CD4-positive, alpha-beta T cell (primary cell): ENCODE data around the gene CCL28. TPM values are rescaled to one million over a fixed set of nuclear protein-coding genes. Genes with fewer than 3 reads are reported as not detected.

ENCODE experiments used
- ATAC-seq: fragments of 200-7000 bp; cut with Tn5 transposase; one replicate; pipeline ENCODE4 v1.10.0; 2022; ENCODE audit warnings: mild to moderate bottlenecking; ENCODE audit not compliant: poor library complexity
- CTCF ChIA-PET: fragments of 350-600 bp; sonication (Branson Sonifier 250); formaldehyde crosslinking; loops from one replicate; lab custom pipeline; 2021; ENCODE audit warnings: antibody characterized with exemption, inconsistent platforms; lab: Charles Lee
- POLR2A ChIA-PET: fragments of 350-600 bp; sonication (Branson Sonifier 250); formaldehyde crosslinking; loops from one replicate; lab custom pipeline; 2021; ENCODE audit warnings: antibody characterized with exemption, inconsistent platforms; lab: Charles Lee
- DNase-seq, 14 experiments: peaks; one replicate each; pipeline ENCODE4 v3.0.0-alpha.2; 2013 to 2020; ENCODE audit warnings: mixed read lengths in 2 of 14
- H3K27ac ChIP-seq, 2 donors: one replicate each; pipeline versions ENCODE4 v1.5.1 to v1.7.0; 2013; ENCODE audit warnings: low read length in 2 of 2, low read depth in 1 of 2, mild to moderate bottlenecking in 1 of 2
- H3K27me3 ChIP-seq, 2 experiments: 1 replicate in 1 of 2; 2 replicates in 1 of 2; pipeline versions ENCODE4 v1.6.1 to v1.7.0; 2013; ENCODE audit warnings: low read length in 2 of 2, control low read depth in 1 of 2, mild to moderate bottlenecking in 1 of 2, moderate library complexity in 1 of 2; ENCODE audit not compliant: insufficient read depth in 2 of 2, control insufficient read depth in 1 of 2
- H3K36me3 ChIP-seq: one replicate; pipeline ENCODE4 v1.6.1; 2013; ENCODE audit warnings: low read length, control low read depth; ENCODE audit not compliant: insufficient read depth
- H3K4me1 ChIP-seq: one replicate; pipeline ENCODE4 v1.6.1; 2013; ENCODE audit warnings: low read length, control low read depth; ENCODE audit not compliant: insufficient read depth
- H3K4me3 ChIP-seq: one replicate; pipeline ENCODE4 v1.5.1; 2013; ENCODE audit warnings: mild to moderate bottlenecking, low read length, moderate library complexity
- H3K9me3 ChIP-seq, 2 experiments: 1 replicate in 1 of 2; 2 replicates in 1 of 2; pipeline versions ENCODE4 v1.6.1 to v1.7.0; 2013; ENCODE audit warnings: low read length in 2 of 2, mild to moderate bottlenecking in 2 of 2, control low read depth in 1 of 2, moderate library complexity in 1 of 2; ENCODE audit not compliant: control insufficient read depth in 1 of 2, insufficient read depth in 1 of 2
- H3K27ac Mint-ChIP-seq: one replicate; pipeline ENCODE4 v1.8.0; 2020; ENCODE audit warnings: mixed read lengths
- H3K27me3 Mint-ChIP-seq: one replicate; pipeline ENCODE4 v1.8.0; 2021; ENCODE audit warnings: mixed read lengths
- H3K36me3 Mint-ChIP-seq: one replicate; pipeline ENCODE4 v1.8.0; 2021; ENCODE audit warnings: low read depth, mixed read lengths
- H3K4me1 Mint-ChIP-seq: one replicate; pipeline ENCODE4 v1.8.0; 2021; ENCODE audit warnings: low read depth, mixed read lengths
- H3K4me3 Mint-ChIP-seq: one replicate; pipeline ENCODE4 v1.8.0; 2020; ENCODE audit warnings: mild to moderate bottlenecking, mixed read lengths
- H3K9me3 Mint-ChIP-seq: one replicate; pipeline ENCODE4 v1.8.0; 2020; ENCODE audit warnings: mixed read lengths
- intact Hi-C, 2 experiments: fragments of 100-400 bp; cut with DNase I in 1 of 2; cut with micrococcal nuclease in 1 of 2; formaldehyde crosslinking; loops; one replicate each; pipeline versions ENCODE4 v1.15.1 to v1.9.0; 2023 to 2025; cut with DNase I, micrococcal nuclease
- total RNA-seq, 174 experiments: library from RNA in 2 of 174; stranded (reverse) in 2 of 174; gene quantifications; one replicate each; pipeline ENCODE4 v1.2.3 and lab custom pipeline; 2021 to 2026
- TF ChIP-seq, protein P1 (sequence below): fragments of 200-600 bp; IDR thresholded peaks from one replicate; pipeline ENCODE4 v1.8.0; 2022; ENCODE audit warnings: antibody characterized with exemption, mild to moderate bottlenecking

Gene CCL28
- total RNA-seq, 2 experiments from 2014 or later: 20.6 to 20.9 TPM

DNA sequence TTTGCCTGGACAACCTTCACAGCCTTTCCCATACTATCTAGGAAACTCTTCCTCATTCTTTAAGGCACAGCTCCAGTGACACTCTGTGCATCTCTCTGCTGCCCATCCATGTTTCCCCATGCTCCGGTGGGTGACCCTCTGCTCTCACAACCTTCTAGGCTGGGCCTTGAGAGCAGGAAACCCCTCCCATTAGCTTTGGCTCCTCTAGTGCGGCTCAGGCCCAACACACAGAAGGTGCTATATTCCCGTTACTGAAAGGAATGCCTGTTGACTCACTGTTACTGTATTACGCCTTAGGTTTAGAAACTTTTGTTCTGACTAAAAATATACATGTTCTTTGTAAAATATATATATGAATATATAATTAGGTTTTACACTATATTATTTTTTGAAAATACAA, 8.1 kb upstream of the CCL28 start:
- DNase-seq: no peak
- Mint-ChIP-seq H3K27ac (no peak overlapping the region), H3K4me3 (no peak overlapping the region), H3K36me3 (no peaks in the 10 kb centered on the region), H3K27me3 (no peaks in the 10 kb centered on the region), H3K4me1 (no peaks in the 10 kb centered on the region), H3K9me3 (no peaks in the 10 kb centered on the region)
- TF ChIP-seq, protein P1, sequence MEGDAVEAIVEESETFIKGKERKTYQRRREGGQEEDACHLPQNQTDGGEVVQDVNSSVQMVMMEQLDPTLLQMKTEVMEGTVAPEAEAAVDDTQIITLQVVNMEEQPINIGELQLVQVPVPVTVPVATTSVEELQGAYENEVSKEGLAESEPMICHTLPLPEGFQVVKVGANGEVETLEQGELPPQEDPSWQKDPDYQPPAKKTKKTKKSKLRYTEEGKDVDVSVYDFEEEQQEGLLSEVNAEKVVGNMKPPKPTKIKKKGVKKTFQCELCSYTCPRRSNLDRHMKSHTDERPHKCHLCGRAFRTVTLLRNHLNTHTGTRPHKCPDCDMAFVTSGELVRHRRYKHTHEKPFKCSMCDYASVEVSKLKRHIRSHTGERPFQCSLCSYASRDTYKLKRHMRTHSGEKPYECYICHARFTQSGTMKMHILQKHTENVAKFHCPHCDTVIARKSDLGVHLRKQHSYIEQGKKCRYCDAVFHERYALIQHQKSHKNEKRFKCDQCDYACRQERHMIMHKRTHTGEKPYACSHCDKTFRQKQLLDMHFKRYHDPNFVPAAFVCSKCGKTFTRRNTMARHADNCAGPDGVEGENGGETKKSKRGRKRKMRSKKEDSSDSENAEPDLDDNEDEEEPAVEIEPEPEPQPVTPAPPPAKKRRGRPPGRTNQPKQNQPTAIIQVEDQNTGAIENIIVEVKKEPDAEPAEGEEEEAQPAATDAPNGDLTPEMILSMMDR: no peak
- ATAC-seq: no peak
- no peak overlapping the region for H3K4me3 ChIP-seq
- ChIA-PET POLR2A (interaction anchor here (0.7 to 1.5 kb wide), 2 partner anchors 64 to 179 kb away, joined by 3 to 4 read pairs; no protein-coding TSS in a partner anchor), CTCF (no interaction called here)
- no peaks in the 10 kb centered on the region for H3K36me3 ChIP-seq
- no peaks in the 10 kb centered on the region for H3K4me1 ChIP-seq
- H3K27ac ChIP-seq: no peak overlapping the region
- intact Hi-C loops: no loop called here
- H3K9me3 ChIP-seq: no peaks in the 10 kb centered on the region
- H3K27me3 ChIP-seq: no peaks in the 10 kb centered on the region

DNA sequence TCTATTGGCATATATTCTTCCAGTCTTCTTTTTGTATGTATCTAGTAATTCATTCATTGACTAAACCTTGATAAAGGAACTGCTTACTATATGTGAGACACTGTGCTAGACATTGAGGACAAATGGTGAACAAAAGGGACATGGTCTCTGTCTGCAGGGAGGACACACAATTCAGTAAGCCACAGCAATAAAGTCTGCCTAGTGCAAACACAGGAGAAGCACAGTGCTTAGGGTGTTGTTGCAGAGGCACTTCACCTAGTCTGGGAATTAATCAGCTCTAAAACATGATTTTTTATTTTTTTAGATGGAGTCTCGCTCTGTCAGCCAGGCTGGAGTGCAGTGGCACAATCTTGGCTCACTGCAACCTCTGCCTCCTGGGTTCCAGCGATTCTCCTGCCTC, 6.4 kb upstream of the CCL28 start:
- H3K9me3 Mint-ChIP-seq: no peaks in the 10 kb centered on the region
- intact Hi-C loops: no loop called here
- TF ChIP-seq, protein P1: no peak
- no peak overlapping the region for H3K4me3 ChIP-seq
- CTCF ChIA-PET: interaction anchor here (0.6 kb wide), 2 partner anchors 123 to 334 kb away, joined by 3 read pairs; no protein-coding TSS in a partner anchor
- DNase-seq: no peak
- H3K36me3 Mint-ChIP-seq: no peaks in the 10 kb centered on the region
- no peaks in the 10 kb centered on the region for H3K4me1 ChIP-seq
- no peaks in the 10 kb centered on the region for H3K27me3 ChIP-seq
- H3K4me3 Mint-ChIP-seq: no peak overlapping the region
- no peak for ATAC-seq
- H3K36me3 ChIP-seq: no peaks in the 10 kb centered on the region
- H3K4me1 Mint-ChIP-seq: no peaks in the 10 kb centered on the region
- no peak overlapping the region for H3K27ac ChIP-seq
- H3K27ac Mint-ChIP-seq: no peak overlapping the region
- no peaks in the 10 kb centered on the region for H3K27me3 Mint-ChIP-seq
- H3K9me3 ChIP-seq: no peaks in the 10 kb centered on the region
- POLR2A ChIA-PET: no interaction called here

DNA sequence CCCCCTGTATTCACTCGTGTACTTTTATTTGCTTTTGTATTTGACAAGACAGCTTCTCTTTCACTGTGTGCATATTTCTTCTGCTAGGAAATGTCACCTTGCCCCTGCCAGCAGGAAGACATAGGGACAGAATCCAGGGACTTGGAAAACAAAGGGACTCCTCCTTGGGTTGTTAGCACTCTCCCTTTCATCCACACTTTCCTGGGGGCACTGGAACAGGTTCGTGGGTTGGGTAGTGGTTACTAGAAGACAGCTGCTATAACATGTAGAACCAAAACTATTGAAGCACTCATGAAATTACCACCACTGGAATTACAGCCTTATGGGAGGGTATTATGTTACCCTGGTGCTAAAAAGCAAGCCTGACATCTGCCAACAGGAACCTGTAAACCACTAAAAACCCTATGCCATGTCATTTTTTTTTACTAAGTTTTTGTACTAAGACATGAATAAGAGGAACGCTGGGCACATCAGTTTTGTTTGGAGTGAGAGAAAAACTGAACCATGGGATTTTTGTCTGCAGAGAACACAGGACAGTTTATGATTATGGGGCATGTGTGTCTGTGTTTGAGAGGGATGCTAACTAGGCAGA, 4.7 kb upstream of the CCL28 start:
- Mint-ChIP-seq H3K36me3 (no peaks in the 10 kb centered on the region), H3K9me3 (no peaks in the 10 kb centered on the region), H3K4me1 (no peaks in the 10 kb centered on the region), H3K27ac (no peak overlapping the region), H3K27me3 (no peaks in the 10 kb centered on the region), H3K4me3 (no peak overlapping the region)
- Histone ChIP-seq H3K27me3 (no peaks in the 10 kb centered on the region), H3K36me3 (no peaks in the 10 kb centered on the region), H3K9me3 (no peaks in the 10 kb centered on the region), H3K27ac (no peak overlapping the region), H3K4me1 (no peaks in the 10 kb centered on the region), H3K4me3 (no peak overlapping the region)
- ChIA-PET POLR2A (no interaction called here), CTCF (no interaction called here)
- DNase-seq (no peak), ATAC-seq (no peak)
- intact Hi-C loops: no loop called here
- TF ChIP-seq, protein P1: no peak
